GM21447 (cell line): ENCODE results near the gene RASGRF1.
"Not testable (repeated sequence)": the region's sequence is repeated elsewhere in the genome, so short reads cannot be mapped to it uniquely, and the experiment has no call there.

Source experiments
- ATAC-seq: cut with Tn5 transposase; IDR thresholded peaks from one replicate; pipeline ENCODE4 v1.9.1; 2021; ENCODE audit not compliant: unreplicated experiment

Gene RASGRF1

GRCh38 chr15:79090487-79091203, at the start of gene RASGRF1:
Gene RASGRF1 (minus strand): TSS chr15:79090780. CDS start chr15:79090498, 282 bp downstream.
- no peak for ATAC-seq

- no peak for ATAC-seq
Observed at GRCh38 chr15:79136434-79137046, 46.0 kb upstream of the RASGRF1 start.

- no peak for ATAC-seq
Observed at GRCh38 chr15:79133309-79133708, 42.7 kb upstream of the RASGRF1 start.

GRCh38 chr15:79132770-79133169, 42.2 kb upstream of the RASGRF1 start:
- no peak for ATAC-seq

- ATAC-seq: no peak
Observed at GRCh38 chr15:79132361-79132760, 41.8 kb upstream of the RASGRF1 start.

- no peak for ATAC-seq
Observed at GRCh38 chr15:79130535-79131130, 40.1 kb upstream of the RASGRF1 start.

GRCh38 chr15:79129235-79129634, 38.7 kb upstream of the RASGRF1 start:
- ATAC-seq: no peak

GRCh38 chr15:79128556-79128955, 38.0 kb upstream of the RASGRF1 start:
- ATAC-seq: no peak

- no peak for ATAC-seq
Observed at GRCh38 chr15:79124388-79124787, 33.8 kb upstream of the RASGRF1 start.

GRCh38 chr15:79122991-79123390, 32.4 kb upstream of the RASGRF1 start:
- no peak for ATAC-seq

GRCh38 chr15:79122391-79122790, 31.8 kb upstream of the RASGRF1 start:
- no peak for ATAC-seq

- no peak for ATAC-seq
Observed at GRCh38 chr15:79121571-79121970, 31.0 kb upstream of the RASGRF1 start.

GRCh38 chr15:79117442-79118204, 27.0 kb upstream of the RASGRF1 start:
- no peak for ATAC-seq

- ATAC-seq: no peak
Observed at GRCh38 chr15:79116771-79117170, 26.2 kb upstream of the RASGRF1 start.

GRCh38 chr15:79115986-79116665, 25.5 kb upstream of the RASGRF1 start:
- ATAC-seq: no peak

- no peak for ATAC-seq
Observed at GRCh38 chr15:79113831-79114230, 23.3 kb upstream of the RASGRF1 start.

- not testable (repeated sequence) for ATAC-seq
Observed at GRCh38 chr15:79111404-79111803, 20.8 kb upstream of the RASGRF1 start.

- ATAC-seq: no peak
Observed at GRCh38 chr15:79105141-79105540, 14.6 kb upstream of the RASGRF1 start.

- no peak for ATAC-seq
Observed at GRCh38 chr15:79102595-79102994, 12.0 kb upstream of the RASGRF1 start.

- no peak for ATAC-seq
Observed at GRCh38 chr15:79101866-79102581, 11.4 kb upstream of the RASGRF1 start.
